Keratinocyte (primary cell): ENCODE data around the gene OR56A3. TPM values are rescaled to one million over a fixed set of nuclear protein-coding genes. Genes with fewer than 3 reads are reported as not detected.

Experiments
- DNase-seq: peaks from one replicate; pipeline ENCODE4 v3.0.0-alpha.2; 2011; ENCODE audit warnings: low read depth, missing footprints, low spot score
- FAIRE-seq: peaks from 2 replicates; lab custom pipeline; 2011; peaks lifted over from hg19 to GRCh38; lab: Jason Lieb, UNC
- H2AFZ ChIP-seq: 2 replicates; pipeline ENCODE4 v1.6.0; 2012; ENCODE audit warnings: low read length, control low read depth, inconsistent platforms; ENCODE audit not compliant: control insufficient read depth
- H3K27ac ChIP-seq: 2 replicates; pipeline ENCODE4 v1.5.1; 2011; ENCODE audit warnings: low read length; ENCODE audit not compliant: control insufficient read depth, insufficient read depth
- H3K27me3 ChIP-seq: 3 replicates; pipeline ENCODE4 v1.6.0; 2011; ENCODE audit warnings: low read length; ENCODE audit not compliant: control insufficient read depth, insufficient read depth; ENCODE audit errors: extremely low read depth
- H3K36me3 ChIP-seq, 2 experiments: 2 replicates in 1 of 2; 3 replicates in 1 of 2; pipeline ENCODE4 v1.5.1; 2011; ENCODE audit warnings: low read length in 2 of 2, mild to moderate bottlenecking in 1 of 2; ENCODE audit not compliant: control insufficient read depth in 2 of 2, insufficient read depth in 2 of 2; ENCODE audit errors: extremely low read depth in 1 of 2
- H3K4me1 ChIP-seq: 3 replicates; pipeline ENCODE4 v1.5.1; 2011; ENCODE audit warnings: low read length; ENCODE audit not compliant: control insufficient read depth, insufficient read depth; ENCODE audit errors: extremely low read depth
- H3K4me2 ChIP-seq: 3 replicates; pipeline ENCODE4 v1.6.0; 2011; ENCODE audit warnings: low read depth, low read length; ENCODE audit not compliant: control insufficient read depth, insufficient read depth; ENCODE audit errors: extremely low read depth
- H3K4me3 ChIP-seq, 3 experiments: fragments of 200-600 bp in 1 of 3; sonication (generic) in 1 of 3; 2 replicates in 2 of 3; 3 replicates in 1 of 3; pipeline ENCODE4 v1.5.1; 2011 to 2016; ENCODE audit warnings: low read length in 3 of 3, mild to moderate bottlenecking in 3 of 3, control low read depth in 2 of 3, inconsistent platforms in 1 of 3, low read depth in 1 of 3, mixed read lengths in 1 of 3, mixed run types in 1 of 3, moderate library complexity in 1 of 3; ENCODE audit not compliant: control insufficient read depth in 2 of 3, insufficient read depth in 2 of 3; ENCODE audit errors: extremely low read depth in 1 of 3
- H3K79me2 ChIP-seq: 2 replicates; pipeline ENCODE4 v1.6.0; 2012; ENCODE audit warnings: low read length; ENCODE audit not compliant: control insufficient read depth, insufficient read depth
- H3K9ac ChIP-seq: 3 replicates; pipeline ENCODE4 v1.6.0; 2011; ENCODE audit warnings: low read length; ENCODE audit not compliant: control insufficient read depth, insufficient read depth; ENCODE audit errors: extremely low read depth
- H3K9me1 ChIP-seq: 3 replicates; pipeline ENCODE4 v1.6.0; 2011; ENCODE audit warnings: low read length; ENCODE audit not compliant: control insufficient read depth, insufficient read depth; ENCODE audit errors: extremely low read depth
- H3K9me3 ChIP-seq: 2 replicates; pipeline ENCODE4 v1.5.1; 2012; ENCODE audit warnings: low read depth, low read length; ENCODE audit not compliant: control insufficient read depth
- H4K20me1 ChIP-seq: 3 replicates; pipeline ENCODE4 v1.6.0; 2011; ENCODE audit warnings: low read length; ENCODE audit not compliant: control insufficient read depth, insufficient read depth; ENCODE audit errors: extremely low read depth
- CTCF ChIP-seq, 3 experiments: IDR thresholded peaks in 1 of 3; conservative IDR thresholded peaks in 1 of 3; optimal IDR thresholded peaks in 1 of 3; 2 replicates in 2 of 3; 3 replicates in 1 of 3; pipeline versions ENCODE3 to v1.5.1; 2011; ENCODE audit warnings: low read length in 3 of 3, mild to moderate bottlenecking in 3 of 3, moderate library complexity in 2 of 3, control low read depth in 1 of 3, inconsistent platforms in 1 of 3; ENCODE audit not compliant: insufficient read depth in 2 of 3; ENCODE audit errors: extremely low read depth in 1 of 3
- EZH2 ChIP-seq: IDR thresholded peaks from one replicate; pipeline ENCODE4 v1.6.1; 2012; ENCODE audit warnings: inconsistent platforms, mild to moderate bottlenecking, low read length, moderate library complexity
- dilution Hi-C: fragments of 300-500 bp; cut with MboI; formaldehyde crosslinking; loops from one replicate; pipeline ENCODE4 v1.7.0; 2020; ENCODE audit warnings: low sequenced_read_pairs; ENCODE audit not compliant: extremely low pct_ligation_motif_present
- polyA plus RNA-seq, 5 experiments: library from polyadenylated mRNA; depleted of rRNA in 3 of 5; stranded (reverse) in 3 of 5; stranded (forward) in 1 of 5; unstranded in 1 of 5; fragments of >200 nt; gene quantifications; 1 replicate in 1 of 5; 2 replicates in 3 of 5; 3 replicates in 1 of 5; pipeline versions ENCODE4 v1.2.1 to v1.2.3, GENCODE V29; 2011 to 2012; ENCODE audit warnings: missing spikeins in 2 of 5, low read depth in 1 of 5, low replicate concordance in 1 of 5

Gene OR56A3
- polyA plus RNA-seq, 1 donor (not counting 4 experiments of a cell fraction or from before 2014, with no cell fraction given): not detected

- no peak overlapping the region for H3K4me2 ChIP-seq
- H4K20me1 ChIP-seq: no peaks in the 10 kb centered on the region
- H3K9me3 ChIP-seq: peaks cover 2% of the 10 kb centered on the region
- no peaks in the 10 kb centered on the region for H3K27me3 ChIP-seq
- no peak overlapping the region for H2AFZ ChIP-seq
- TF ChIP-seq EZH2: no peak
- TF ChIP-seq CTCF (optimal IDR thresholded peaks at IDR 0.05 in 1 of 3, IDR thresholded peaks at IDR 0.05 in 1 of 3, conservative IDR thresholded peaks at IDR 0.05 in 1 of 3; ENCODE audit: extremely low read depth in 1 of 3, insufficient read depth in 2 of 3, low read length in 3 of 3): no peak
- no peak overlapping the region for H3K9ac ChIP-seq
- H3K4me3 ChIP-seq: no peak overlapping the region
- no peaks in the 10 kb centered on the region for H3K36me3 ChIP-seq
- DNase-seq (no peak), FAIRE-seq (no peak)
- no peaks in the 10 kb centered on the region for H3K4me1 ChIP-seq
- dilution Hi-C loops: no loop called here
- no peaks in the 10 kb centered on the region for H3K79me2 ChIP-seq
- H3K27ac ChIP-seq: no peak overlapping the region
- no peaks in the 10 kb centered on the region for H3K9me1 ChIP-seq
These were observed 11.4 kb upstream of the OR56A3 start for GRCh38 chr11:5930614-5931013.

- H3K4me1 ChIP-seq: no peaks in the 10 kb centered on the region
- dilution Hi-C loops: no loop called here
- DNase-seq (no peak), FAIRE-seq (no peak)
- H3K27ac ChIP-seq: no peak overlapping the region
- H3K4me3 ChIP-seq: no peak overlapping the region
- no peaks in the 10 kb centered on the region for H3K27me3 ChIP-seq
- no peak overlapping the region for H3K9ac ChIP-seq
- no peaks in the 10 kb centered on the region for H3K36me3 ChIP-seq
- no peaks in the 10 kb centered on the region for H4K20me1 ChIP-seq
- H3K4me2 ChIP-seq: no peak overlapping the region
- no peak for TF ChIP-seq EZH2
- TF ChIP-seq CTCF (optimal IDR thresholded peaks at IDR 0.05 in 1 of 3, IDR thresholded peaks at IDR 0.05 in 1 of 3, conservative IDR thresholded peaks at IDR 0.05 in 1 of 3; ENCODE audit: extremely low read depth in 1 of 3, insufficient read depth in 2 of 3, low read length in 3 of 3): no peak
- H3K79me2 ChIP-seq: no peaks in the 10 kb centered on the region
- peaks cover 2% of the 10 kb centered on the region for H3K9me3 ChIP-seq
- H3K9me1 ChIP-seq: no peaks in the 10 kb centered on the region
- H2AFZ ChIP-seq: no peak overlapping the region
These were observed 11.0 kb upstream of the OR56A3 start for GRCh38 chr11:5931061-5931460.
